Ovary (tissue), 1 donor: Measurements from ENCODE around the gene ATP7B.

Experiments
- EP300 ChIP-seq: sonication (generic); formaldehyde crosslinking; IDR thresholded peaks from one replicate; pipeline ENCODE4 v1.6.1; 2017; ENCODE audit warnings: antibody characterized with exemption
- POLR2A ChIP-seq: fragments of 450-650 bp; IDR thresholded peaks from one replicate; pipeline ENCODE4 v1.6.1; 2017; ENCODE audit warnings: antibody characterized with exemption, mild to moderate bottlenecking, moderate library complexity

DNA sequence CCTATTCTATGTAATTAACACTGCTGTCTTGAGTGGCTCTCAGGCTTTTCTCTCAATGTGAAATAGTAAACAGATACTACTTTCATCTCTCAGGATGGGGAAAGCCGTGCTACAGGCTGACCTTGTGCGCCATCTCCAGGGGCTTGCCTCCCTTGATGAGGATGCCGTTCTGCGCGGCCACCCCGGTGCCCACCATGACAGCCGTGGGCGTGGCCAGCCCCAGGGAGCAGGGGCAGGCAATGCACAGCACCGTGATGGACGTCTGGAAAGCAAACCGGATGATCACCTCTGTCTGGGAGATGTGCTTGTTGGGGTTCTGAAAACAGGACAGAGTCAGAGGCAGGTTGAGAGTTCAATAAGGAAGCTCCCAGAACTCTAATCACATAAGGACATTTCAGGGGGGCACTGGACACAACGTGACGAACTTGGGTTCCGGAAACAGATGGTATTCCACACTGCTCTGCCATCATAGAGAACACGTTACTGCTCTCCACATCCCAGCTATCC lies 65.0 kb downstream of the ATP7B start:
- TF ChIP-seq EP300 (no peak), POLR2A (no peak)
